B cell (primary cell): ENCODE data around the gene TEX264. TPM values are rescaled to one million over a fixed set of nuclear protein-coding genes. Genes with fewer than 3 reads are reported as not detected.

Source experiments
- ATAC-seq: fragments of 200-7000 bp; cut with Tn5 transposase; one replicate; pipeline ENCODE4 v1.10.0; 2021; ENCODE audit warnings: low read depth, mild to moderate bottlenecking, moderate number of reproducible peaks, moderate library complexity
- CTCF ChIA-PET: fragments of 350-600 bp; sonication (Branson Sonifier 250); formaldehyde crosslinking; loops from one replicate; lab custom pipeline; 2021; ENCODE audit warnings: antibody characterized with exemption, inconsistent platforms; lab: Charles Lee
- POLR2A ChIA-PET: fragments of 350-600 bp; sonication (Branson Sonifier 250); formaldehyde crosslinking; loops from one replicate; lab custom pipeline; 2021; ENCODE audit warnings: antibody characterized with exemption; lab: Charles Lee
- DNase-seq: peaks from one replicate; pipeline ENCODE4 v3.0.0; 2013
- H2AFZ ChIP-seq: 2 replicates; pipeline ENCODE4 v1.6.1; 2012; ENCODE audit warnings: mild to moderate bottlenecking, low read depth, low read length; ENCODE audit not compliant: insufficient read depth, poor library complexity, severe bottlenecking
- H3K27ac ChIP-seq, 2 donors: 1 replicate in 1 of 2; 2 replicates in 1 of 2; pipeline ENCODE4 v1.5.1; 2012 to 2013; ENCODE audit warnings: low read length in 2 of 2, mild to moderate bottlenecking in 2 of 2, moderate library complexity in 1 of 2
- H3K27me3 ChIP-seq, 4 experiments: fragments of 200-600 bp in 1 of 4; sonication (generic) in 1 of 4; replicated peaks in 1 of 4; 1 replicate in 2 of 4; 2 replicates in 2 of 4; pipeline versions ENCODE4 v1.6.1 to v1.7.0; 2013 to 2016; ENCODE audit warnings: low read length in 3 of 4, mild to moderate bottlenecking in 2 of 4, mixed read lengths in 1 of 4, moderate library complexity in 1 of 4; ENCODE audit not compliant: insufficient read depth in 4 of 4, control insufficient read depth in 3 of 4; ENCODE audit errors: control extremely low read depth in 1 of 4
- H3K36me3 ChIP-seq, 2 experiments: replicated peaks in 1 of 2; 1 replicate in 1 of 2; 2 replicates in 1 of 2; pipeline versions ENCODE4 v1.6.1 to v1.7.1; 2013; ENCODE audit warnings: low read length in 1 of 2; ENCODE audit not compliant: insufficient read depth in 2 of 2, control insufficient read depth in 1 of 2; ENCODE audit errors: control extremely low read depth in 1 of 2, extremely low read depth in 1 of 2
- H3K4me1 ChIP-seq, 2 donors: fragments of 200-600 bp in 1 of 2; sonication (generic) in 1 of 2; 1 replicate in 1 of 2; 2 replicates in 1 of 2; pipeline versions ENCODE4 v1.5.1 to v1.6.1; 2013 to 2017; ENCODE audit warnings: low read length in 2 of 2; ENCODE audit not compliant: control insufficient read depth in 2 of 2, insufficient read depth in 2 of 2
- H3K4me2 ChIP-seq: replicated peaks from 2 replicates; pipeline ENCODE3; 2012; ENCODE audit warnings: mild to moderate bottlenecking, low read depth, low read length; ENCODE audit not compliant: poor library complexity, severe bottlenecking
- H3K4me3 ChIP-seq, 5 experiments: fragments of 200-600 bp in 1 of 5; sonication (generic) in 1 of 5; 1 replicate in 3 of 5; 2 replicates in 2 of 5; pipeline versions ENCODE4 v1.5.1 to v1.7.0; 2011 to 2016; ENCODE audit warnings: low read length in 4 of 5, mild to moderate bottlenecking in 4 of 5, low read depth in 2 of 5, control low read depth in 1 of 5, moderate library complexity in 1 of 5; ENCODE audit not compliant: insufficient read depth in 1 of 5; ENCODE audit errors: control extremely low read depth in 1 of 5, extremely low read depth in 1 of 5
- H3K79me2 ChIP-seq: fragments of 200-600 bp; sonication (generic); one replicate; pipeline ENCODE4 v1.6.0; 2016; ENCODE audit warnings: low read length; ENCODE audit not compliant: control insufficient read depth, insufficient read depth
- H3K9ac ChIP-seq: fragments of 200-600 bp; sonication (generic); 2 replicates; pipeline ENCODE4 v1.6.1; 2017; ENCODE audit warnings: mild to moderate bottlenecking, low read length, moderate library complexity
- H3K9me3 ChIP-seq, 3 donors: one replicate each; pipeline versions ENCODE4 v1.6.1 to v1.7.1; 2013; ENCODE audit warnings: low read length in 2 of 3; ENCODE audit not compliant: control insufficient read depth in 2 of 3, insufficient read depth in 1 of 3; ENCODE audit errors: control extremely low read depth in 1 of 3
- H4K20me1 ChIP-seq: 2 replicates; pipeline ENCODE4 v1.6.0; 2012; ENCODE audit warnings: mild to moderate bottlenecking, low read length; ENCODE audit not compliant: insufficient read depth, control insufficient read depth, poor library complexity, severe bottlenecking
- H3K27ac Mint-ChIP-seq: one replicate; pipeline ENCODE4 v1.8.0; 2021; ENCODE audit warnings: mixed read lengths
- H3K27me3 Mint-ChIP-seq: one replicate; pipeline ENCODE4 v1.8.0; 2021; ENCODE audit warnings: mixed read lengths
- H3K4me1 Mint-ChIP-seq: one replicate; pipeline ENCODE4 v1.8.0; 2021; ENCODE audit warnings: mixed read lengths
- H3K4me3 Mint-ChIP-seq: one replicate; pipeline ENCODE4 v1.8.0; 2021; ENCODE audit warnings: mixed read lengths
- H3K9me3 Mint-ChIP-seq: one replicate; pipeline ENCODE4 v1.8.0; 2022; ENCODE audit warnings: mixed read lengths; ENCODE audit not compliant: insufficient read depth
- EZH2 ChIP-seq: IDR thresholded peaks from 2 replicates; pipeline ENCODE4 v1.6.1; 2012; ENCODE audit warnings: borderline replicate concordance, low read depth, mild to moderate bottlenecking, moderate library complexity, low read length; ENCODE audit not compliant: insufficient read depth, poor library complexity, severe bottlenecking
- WGBS: methylation state at CpG from one replicate; pipeline ENCODE4 v1.1.5; 2013; ENCODE audit warnings: missing lambda C conversion rate; ENCODE audit not compliant: insufficient coverage; 5-methylcytosine and 5-hydroxymethylcytosine counted together
- intact Hi-C: fragments of 100-400 bp; cut with micrococcal nuclease; formaldehyde crosslinking; loops from one replicate; pipeline ENCODE4 v1.10.0; 2022
- polyA plus RNA-seq: library from polyadenylated mRNA; depleted of rRNA; stranded (reverse); fragments of >200 nt; gene quantifications from 2 replicates; pipeline ENCODE4 v1.2.3, GENCODE V29; 2012
- total RNA-seq, 2 donors: library from RNA; stranded (reverse); fragments of 120-200 nt in 1 of 2; gene quantifications; 1 replicate in 1 of 2; 2 replicates in 1 of 2; pipeline versions ENCODE4 v1.2.3 to v1.2.4, GENCODE V29; 2013 to 2022
- TF ChIP-seq, protein P1 (sequence below): fragments of 200-600 bp; IDR thresholded peaks from one replicate; pipeline ENCODE4 v1.8.0; 2022; ENCODE audit warnings: antibody characterized with exemption, mild to moderate bottlenecking

The TEX264 gene
- total and polyA plus RNA-seq, 2 donors (not counting 1 experiment from before 2014, with no cell fraction given) = 39.1 to 79.7 TPM

- Histone ChIP-seq H3K4me3 (no peak overlapping the region), H3K4me2 (no peak overlapping the region), H3K27me3 (no peaks in the 10 kb centered on the region), H3K36me3 (no peaks in the 10 kb centered on the region), H2AFZ (no peak overlapping the region), H3K9ac (no peak overlapping the region), H4K20me1 (no peaks in the 10 kb centered on the region), H3K9me3 (no peaks in the 10 kb centered on the region), H3K79me2 (no peaks in the 10 kb centered on the region), H3K4me1 (no peaks in the 10 kb centered on the region), H3K27ac (no peak overlapping the region)
- WGBS = 92% methylated on average over 5 of the region's 8 CpGs
- ATAC-seq (no peak), DNase-seq (no peak)
- CTCF ChIA-PET = no interaction called here
- H3K4me3 Mint-ChIP-seq = no peak overlapping the region
- TF ChIP-seq, protein P1, sequence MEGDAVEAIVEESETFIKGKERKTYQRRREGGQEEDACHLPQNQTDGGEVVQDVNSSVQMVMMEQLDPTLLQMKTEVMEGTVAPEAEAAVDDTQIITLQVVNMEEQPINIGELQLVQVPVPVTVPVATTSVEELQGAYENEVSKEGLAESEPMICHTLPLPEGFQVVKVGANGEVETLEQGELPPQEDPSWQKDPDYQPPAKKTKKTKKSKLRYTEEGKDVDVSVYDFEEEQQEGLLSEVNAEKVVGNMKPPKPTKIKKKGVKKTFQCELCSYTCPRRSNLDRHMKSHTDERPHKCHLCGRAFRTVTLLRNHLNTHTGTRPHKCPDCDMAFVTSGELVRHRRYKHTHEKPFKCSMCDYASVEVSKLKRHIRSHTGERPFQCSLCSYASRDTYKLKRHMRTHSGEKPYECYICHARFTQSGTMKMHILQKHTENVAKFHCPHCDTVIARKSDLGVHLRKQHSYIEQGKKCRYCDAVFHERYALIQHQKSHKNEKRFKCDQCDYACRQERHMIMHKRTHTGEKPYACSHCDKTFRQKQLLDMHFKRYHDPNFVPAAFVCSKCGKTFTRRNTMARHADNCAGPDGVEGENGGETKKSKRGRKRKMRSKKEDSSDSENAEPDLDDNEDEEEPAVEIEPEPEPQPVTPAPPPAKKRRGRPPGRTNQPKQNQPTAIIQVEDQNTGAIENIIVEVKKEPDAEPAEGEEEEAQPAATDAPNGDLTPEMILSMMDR = no peak
- TF ChIP-seq EZH2 = no peak
- H3K27me3 Mint-ChIP-seq = peaks cover 3% of the 10 kb centered on the region
- peaks cover 4% of the 10 kb centered on the region for H3K4me1 Mint-ChIP-seq
- POLR2A ChIA-PET = no interaction called here
- H3K27ac Mint-ChIP-seq = no peak overlapping the region
- H3K9me3 Mint-ChIP-seq = no peaks in the 10 kb centered on the region
- intact Hi-C loops = no loop called here
These were observed 40.4 kb downstream of the TEX264 start for GRCh38 chr3:51711352-51712037.

DNA sequence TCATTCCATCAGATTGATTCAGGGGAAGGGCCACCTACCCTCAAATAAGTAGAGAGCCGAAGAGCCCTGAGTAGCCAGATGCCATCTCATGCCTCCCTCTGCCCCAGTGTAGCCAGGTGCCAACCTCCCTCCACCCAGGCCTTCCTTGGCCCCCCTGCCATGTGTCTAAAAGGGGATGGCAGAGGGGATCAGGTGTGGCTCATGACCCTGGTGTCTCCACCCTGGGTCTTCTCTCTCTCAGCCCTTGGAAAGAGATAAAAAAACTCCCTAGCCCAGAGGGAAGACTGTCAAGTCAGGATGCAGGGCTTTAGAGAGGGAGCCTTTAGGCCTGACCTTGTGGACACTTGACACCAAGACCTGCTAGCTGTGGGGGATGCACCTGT, 41.0 kb downstream of the TEX264 start:
- POLR2A ChIA-PET = no interaction called here
- H3K79me2 ChIP-seq = no peaks in the 10 kb centered on the region
- DNase-seq = no peak
- no peak overlapping the region for H2AFZ ChIP-seq
- no peaks in the 10 kb centered on the region for H3K36me3 ChIP-seq
- no peak overlapping the region for H3K4me3 ChIP-seq
- no peaks in the 10 kb centered on the region for H3K4me1 ChIP-seq
- Mint-ChIP-seq H3K4me1 (peaks cover 4% of the 10 kb centered on the region), H3K9me3 (no peaks in the 10 kb centered on the region), H3K27ac (no peak overlapping the region), H3K4me3 (no peak overlapping the region), H3K27me3 (peaks cover 3% of the 10 kb centered on the region)
- no peak for TF ChIP-seq EZH2
- TF ChIP-seq, protein P1 = no peak
- no peak overlapping the region for H3K9ac ChIP-seq
- H3K4me2 ChIP-seq = no peak overlapping the region
- no peak for ATAC-seq
- no peaks in the 10 kb centered on the region for H3K9me3 ChIP-seq
- CTCF ChIA-PET = no interaction called here
- 100% methylated on average over 1 of the region's 1 CpG for WGBS
- no peaks in the 10 kb centered on the region for H4K20me1 ChIP-seq
- no peak overlapping the region for H3K27ac ChIP-seq
- no peaks in the 10 kb centered on the region for H3K27me3 ChIP-seq
- intact Hi-C loops = no loop called here
